Measurements from ENCODE around the gene ZNF213. TPM values are rescaled to one million over a fixed set of nuclear protein-coding genes. Genes with fewer than 3 reads are reported as not detected.

ZNF213 gene, protein sequence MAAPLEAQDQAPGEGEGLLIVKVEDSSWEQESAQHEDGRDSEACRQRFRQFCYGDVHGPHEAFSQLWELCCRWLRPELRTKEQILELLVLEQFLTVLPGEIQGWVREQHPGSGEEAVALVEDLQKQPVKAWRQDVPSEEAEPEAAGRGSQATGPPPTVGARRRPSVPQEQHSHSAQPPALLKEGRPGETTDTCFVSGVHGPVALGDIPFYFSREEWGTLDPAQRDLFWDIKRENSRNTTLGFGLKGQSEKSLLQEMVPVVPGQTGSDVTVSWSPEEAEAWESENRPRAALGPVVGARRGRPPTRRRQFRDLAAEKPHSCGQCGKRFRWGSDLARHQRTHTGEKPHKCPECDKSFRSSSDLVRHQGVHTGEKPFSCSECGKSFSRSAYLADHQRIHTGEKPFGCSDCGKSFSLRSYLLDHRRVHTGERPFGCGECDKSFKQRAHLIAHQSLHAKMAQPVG
- total RNA-seq = 6.2 TPM
- long read RNA-seq, partial matches to known transcripts = 0 of 9 reads
- long read RNA-seq, other reads (novel, unspliced or antisense) = 7 of 9 reads

DNA sequence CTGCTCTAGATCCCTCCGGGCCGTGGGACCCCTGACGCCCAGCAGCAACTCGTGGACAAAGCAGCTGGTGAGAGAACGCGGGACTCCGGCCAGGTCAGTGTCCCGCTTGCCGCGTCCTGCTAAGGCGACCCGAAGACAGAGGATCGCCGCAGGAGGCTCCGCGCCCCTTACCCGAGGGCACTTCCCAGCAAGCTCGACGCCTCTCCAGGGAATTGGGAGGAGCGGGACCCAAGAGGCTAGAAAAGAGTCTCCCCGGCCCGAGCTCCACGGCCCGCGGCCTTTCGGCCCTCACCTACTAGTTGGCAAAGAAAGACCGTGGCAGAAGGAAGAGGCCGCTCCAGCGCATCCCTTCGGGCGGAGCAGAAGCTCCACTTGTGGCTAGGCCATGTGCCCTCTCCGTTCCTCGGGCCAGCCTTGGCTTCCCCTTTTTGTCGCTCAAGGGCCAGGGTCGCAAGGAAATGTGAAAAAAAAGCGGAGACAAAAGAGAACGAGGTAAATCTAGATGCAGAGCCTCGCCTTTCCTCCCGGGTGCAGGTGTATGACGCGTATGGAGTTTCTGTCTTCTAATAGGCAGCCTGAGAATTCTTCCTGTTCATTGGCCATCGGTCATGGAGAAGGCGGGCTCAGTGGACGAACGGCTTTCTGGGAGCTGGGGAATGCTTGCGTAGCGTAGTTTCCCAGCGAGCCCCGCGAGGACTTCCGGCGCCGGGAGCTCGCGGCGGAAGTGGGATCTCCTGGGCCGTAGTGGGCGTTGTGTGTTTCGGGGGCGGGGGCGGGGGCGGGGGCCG lies at the start of gene ZNF213:
TSS of gene ZNF213 (plus strand) at position 692 of the 788 bp plus-strand sequence. CDS start 2,252 bp downstream, outside the sequence.
- ATAC-seq = peak; percentile 96
- intact Hi-C loops (cut with DNase I) = loop anchor here (2.0 kb wide), 3 partner anchors 16 to 32 kb away; no protein-coding TSS in a partner anchor
- DNase-seq (ENCODE audit: missing footprints) = peak; percentile 96

DNA sequence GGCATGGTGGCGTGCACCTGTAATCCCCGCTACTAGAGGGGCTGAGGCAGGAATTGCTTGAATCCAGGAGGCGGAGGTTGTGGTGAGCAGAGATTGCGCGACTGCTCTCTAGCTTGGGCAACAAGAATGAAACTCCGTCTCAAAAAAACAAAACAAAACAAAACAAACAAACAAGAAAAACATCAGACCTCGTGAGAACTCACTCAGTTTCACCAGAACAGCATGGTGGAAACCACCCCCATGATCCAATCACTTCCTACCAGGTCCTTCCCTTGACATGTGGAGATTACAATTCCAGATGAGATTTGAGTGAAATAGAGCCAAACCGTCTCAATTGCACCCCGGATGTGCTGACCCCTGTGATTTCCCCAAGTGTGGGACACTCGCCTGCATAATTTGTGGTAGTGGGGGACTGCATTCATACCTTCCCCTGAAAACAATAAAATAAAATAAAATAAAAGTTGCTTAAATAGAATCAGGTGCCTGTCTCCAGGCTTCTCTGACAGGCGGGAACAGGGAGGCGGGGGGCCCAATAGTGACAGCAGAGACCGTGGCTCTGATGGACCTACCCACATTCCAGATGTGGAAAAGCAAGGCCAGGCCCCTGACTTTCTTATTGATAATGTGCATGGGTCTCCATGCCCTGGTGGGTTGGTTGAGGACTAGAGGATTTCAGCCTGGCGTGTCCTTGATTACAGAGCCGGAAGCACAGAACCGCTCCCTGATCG lies 48.8 kb upstream of the ZNF213 start:
- ATAC-seq = no peak

DNA sequence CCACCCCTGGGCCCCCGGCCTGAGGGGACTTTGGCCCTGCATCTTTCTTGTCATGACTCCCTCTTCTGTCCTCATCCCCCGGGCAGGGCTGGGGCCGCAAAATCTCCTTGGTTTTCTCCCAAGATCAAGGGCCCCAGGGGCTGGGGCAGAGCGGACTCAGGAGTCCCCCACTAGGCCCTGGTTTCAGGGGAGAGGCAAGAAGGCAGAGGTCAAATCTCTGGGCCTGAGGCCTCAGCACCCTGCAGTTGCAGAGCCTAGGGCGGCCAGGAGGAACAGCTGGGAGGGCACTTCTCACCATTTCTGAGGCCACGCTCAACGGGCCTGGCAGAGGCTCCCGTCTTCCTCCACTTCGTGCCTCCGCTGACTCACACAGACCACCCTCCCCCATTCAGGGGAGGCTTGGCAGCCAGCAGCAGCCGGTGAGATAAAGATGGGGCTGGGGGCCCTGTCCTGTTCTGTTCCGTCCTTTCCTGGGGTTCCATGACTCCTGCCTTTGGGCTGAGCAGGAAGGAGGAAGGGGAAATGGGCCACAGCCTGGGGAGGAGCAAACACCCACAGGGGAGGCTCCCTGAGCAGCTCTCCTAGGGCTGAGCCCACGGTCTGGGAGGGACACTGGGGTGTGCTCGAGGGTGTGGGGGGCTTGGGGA lies 48.1 kb upstream of the ZNF213 start:
- ATAC-seq = peak; percentile 44
- intact Hi-C loops (cut with DNase I) = loop anchor here (2.0 kb wide), 1 partner anchor 28 kb away; no protein-coding TSS in a partner anchor
- no peak for DNase-seq (ENCODE audit: missing footprints)

More for the DNA sequence above, 48.8 kb upstream of the ZNF213 start:
- DNase-seq (ENCODE audit: missing footprints) = no peak
- intact Hi-C loops (cut with DNase I) = loop anchor here (2.0 kb wide), 1 partner anchor 27 kb away; no protein-coding TSS in a partner anchor

DNA sequence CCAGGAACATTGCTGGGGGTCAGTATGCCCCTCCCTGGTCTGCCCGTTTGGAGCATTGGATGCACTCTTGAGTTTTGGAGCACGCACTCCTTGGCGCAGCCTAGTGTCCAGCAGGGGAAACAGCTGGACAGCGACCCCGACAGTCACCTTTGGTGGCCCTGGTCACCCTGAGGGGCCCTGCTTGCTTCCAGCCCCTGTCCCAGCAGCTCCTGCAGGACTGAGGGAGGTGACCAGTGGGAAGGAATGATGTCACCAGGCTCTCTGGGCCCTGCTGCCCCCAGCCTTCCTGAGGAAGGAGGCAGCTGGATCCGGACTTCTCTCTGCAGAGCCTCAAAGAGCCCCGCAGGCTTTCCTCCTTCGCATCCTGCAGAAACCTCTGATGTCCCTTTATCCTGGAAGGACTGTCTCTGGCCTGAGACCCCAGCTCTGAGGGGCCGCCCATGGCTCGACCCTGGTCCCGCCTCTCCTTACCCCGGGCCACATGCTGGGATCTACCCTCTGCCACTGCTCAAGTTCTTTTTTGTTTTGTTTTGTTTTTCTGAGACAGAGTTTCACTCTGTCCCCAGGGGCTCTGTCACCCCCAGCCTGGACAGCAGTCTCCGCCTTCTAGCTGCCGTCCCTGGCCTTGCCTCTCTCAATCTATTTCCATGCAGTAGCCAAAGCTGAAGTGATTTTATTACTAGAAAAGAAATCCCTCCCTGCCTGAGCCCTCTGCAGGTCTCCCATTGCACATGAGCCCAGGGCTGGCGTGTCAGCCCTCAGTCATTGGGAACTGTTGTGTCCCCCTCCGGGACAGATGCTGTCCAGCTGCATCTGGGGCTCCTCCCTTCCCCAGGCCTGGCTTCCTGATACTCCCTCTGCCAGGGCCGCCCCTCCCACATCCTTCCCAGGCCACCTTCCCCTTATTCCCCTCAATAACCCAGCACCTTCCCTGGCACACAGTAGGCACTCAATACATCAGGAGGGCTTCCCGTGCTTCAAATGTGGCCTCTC lies 47.3 kb upstream of the ZNF213 start:
- intact Hi-C loops (cut with DNase I) = loop anchor here (2.0 kb wide), 1 partner anchor 29 kb away; no protein-coding TSS in a partner anchor
- DNase-seq (ENCODE audit: missing footprints) = no peak
- peak; percentile 69 for ATAC-seq

DNA sequence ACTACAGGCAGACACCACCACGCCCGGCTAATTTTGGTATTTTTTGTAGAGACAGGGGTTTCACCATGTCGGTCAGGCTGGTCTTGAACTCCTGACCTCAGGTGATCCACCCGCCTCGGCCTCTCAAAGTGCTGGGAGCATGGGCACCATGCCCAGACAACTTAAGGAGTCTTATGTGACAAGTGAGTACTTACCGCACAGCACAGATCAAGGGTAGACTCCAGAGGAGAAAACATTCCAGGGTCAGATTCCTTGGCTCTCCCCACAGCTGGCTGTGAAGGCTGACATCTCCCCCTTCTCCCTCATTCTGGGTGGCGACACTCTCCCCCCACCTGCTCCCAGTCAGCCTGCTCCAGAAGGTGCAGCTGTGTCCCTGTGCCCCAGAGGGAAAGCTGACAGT lies 46.4 kb upstream of the ZNF213 start:
- no peak for ATAC-seq
- no peak for DNase-seq (ENCODE audit: missing footprints)
- intact Hi-C loops (cut with DNase I) = no loop called here

DNA sequence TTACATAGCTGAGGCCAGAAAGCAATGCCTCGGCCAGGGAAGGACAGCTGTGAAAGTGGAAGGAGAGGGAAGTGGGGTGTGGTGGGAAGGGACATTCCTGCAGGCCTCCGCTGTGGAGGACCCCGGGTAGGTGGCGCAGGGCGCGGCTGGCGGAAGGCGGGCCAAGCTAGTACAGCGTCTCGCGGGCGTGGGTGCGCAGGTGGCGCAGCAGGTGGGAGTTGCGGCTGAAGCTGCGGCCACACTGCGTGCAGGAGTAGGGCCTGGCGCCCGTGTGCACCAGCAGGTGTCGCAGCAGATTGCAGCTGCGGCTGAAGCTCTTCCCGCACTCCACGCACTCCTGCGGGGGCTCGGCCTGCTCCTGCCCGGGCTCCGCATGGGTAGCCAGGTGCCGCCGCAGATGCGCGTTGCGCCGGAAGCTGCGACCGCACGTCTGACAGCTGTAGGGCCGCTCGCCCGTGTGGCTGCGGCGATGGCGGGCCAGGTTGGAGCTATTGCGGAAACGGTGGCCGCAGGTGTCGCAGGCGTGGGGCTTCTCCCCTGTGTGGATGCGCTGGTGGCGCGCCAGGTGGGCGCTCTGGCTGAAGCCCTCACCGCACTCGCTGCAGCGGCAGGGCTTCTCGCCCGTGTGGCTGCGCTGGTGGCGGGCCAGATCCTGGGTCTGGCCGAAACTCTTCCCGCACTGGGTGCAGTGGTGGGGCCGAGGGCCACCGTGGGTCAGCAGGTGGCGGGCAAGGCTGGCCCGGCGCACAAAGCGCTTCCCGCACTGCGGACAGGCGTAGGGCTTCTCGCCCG lies 45.7 kb upstream of the ZNF213 start:
- intact Hi-C loops (cut with DNase I) = no loop called here
- DNase-seq (ENCODE audit: missing footprints) = no peak

DNA sequence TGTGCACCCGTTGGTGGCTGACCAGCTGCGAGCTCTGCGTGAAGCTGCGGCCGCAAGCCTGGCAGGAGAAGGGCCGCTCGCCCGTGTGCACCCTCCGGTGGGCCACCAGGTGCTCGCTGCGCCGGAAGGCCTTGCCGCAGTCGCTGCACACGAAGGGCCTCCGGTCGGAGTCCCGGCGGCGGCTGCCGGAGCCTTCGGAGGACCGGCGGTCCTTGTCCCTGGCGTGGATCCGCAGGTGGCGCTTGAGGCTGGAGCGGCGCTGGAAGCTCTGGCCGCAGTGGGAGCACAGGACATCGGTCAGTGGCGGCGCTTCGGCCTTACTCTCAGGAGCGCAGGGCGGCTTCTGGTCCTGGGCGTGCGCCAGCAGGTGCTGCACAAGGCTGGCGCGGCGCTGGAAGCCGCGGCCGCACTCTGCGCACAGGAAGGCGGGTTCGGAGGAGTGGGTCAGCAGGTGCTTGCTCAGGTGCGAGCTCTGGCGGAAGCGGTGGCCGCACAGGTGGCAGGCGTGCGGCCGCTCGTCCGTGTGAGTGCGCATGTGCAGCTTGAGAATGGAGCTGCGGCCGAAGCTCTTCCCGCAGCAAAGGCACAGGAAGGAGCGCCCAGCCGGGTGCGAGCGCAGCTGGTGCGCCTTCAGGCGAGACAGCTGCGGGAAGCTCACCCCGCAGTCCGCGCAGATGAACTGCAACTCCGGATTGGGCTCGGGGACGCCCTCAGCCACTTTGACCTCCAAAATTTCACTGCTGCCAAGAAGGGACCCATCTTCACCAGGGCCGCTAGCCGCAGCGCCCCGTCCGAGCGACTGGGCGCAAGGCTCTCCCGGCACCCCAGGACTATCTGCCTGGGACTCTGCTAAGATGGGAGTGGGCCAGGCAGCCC lies 44.9 kb upstream of the ZNF213 start:
- ATAC-seq (no peak), DNase-seq (ENCODE audit: missing footprints) (no peak)
- intact Hi-C loops (cut with DNase I) = no loop called here

More for the DNA sequence above, 45.7 kb upstream of the ZNF213 start:
- no peak for ATAC-seq

DNA sequence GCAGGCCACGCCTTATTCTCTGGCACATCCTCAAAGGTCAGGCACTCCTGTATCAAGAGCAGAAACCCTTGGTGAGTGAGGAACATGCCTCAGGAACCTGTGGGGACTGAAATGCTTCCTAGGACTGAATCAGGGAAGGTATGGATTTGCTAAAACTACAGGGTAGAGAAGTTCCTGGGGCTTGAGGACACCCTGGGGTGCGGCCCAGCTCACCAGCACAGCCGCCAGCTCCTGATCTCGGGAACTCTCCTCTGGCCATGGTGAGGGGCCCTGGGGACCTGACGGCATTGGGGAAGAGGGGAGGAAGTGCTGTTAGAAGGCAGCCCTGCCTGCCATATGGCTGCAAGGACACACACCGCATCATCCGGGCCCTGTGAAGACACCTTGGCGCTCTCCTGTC lies 43.3 kb upstream of the ZNF213 start:
- intact Hi-C loops (cut with DNase I) = no loop called here
- no peak for ATAC-seq

DNA sequence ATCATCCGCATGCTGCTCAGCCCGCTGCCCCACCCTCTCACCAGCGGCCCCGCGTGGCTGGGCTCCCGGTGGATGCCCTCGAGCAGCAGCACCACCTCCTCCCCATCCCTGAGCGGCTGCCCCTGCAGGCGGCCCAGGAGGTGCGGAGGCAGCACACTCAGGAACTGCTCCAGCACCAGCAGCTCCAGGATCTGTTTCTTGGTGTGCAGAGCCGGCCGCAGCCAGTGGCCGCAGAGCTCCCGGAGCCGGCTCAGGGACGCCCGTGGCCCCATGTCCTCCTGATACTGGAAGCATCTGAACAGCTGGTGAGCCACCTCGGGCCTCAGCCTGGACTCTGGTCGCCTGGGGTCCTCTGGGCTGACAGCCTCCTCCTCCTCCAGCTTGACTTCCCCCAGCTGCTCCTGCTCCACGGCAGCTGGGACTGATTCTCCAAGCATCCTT lies 42.3 kb upstream of the ZNF213 start:
- intact Hi-C loops (cut with DNase I) = no loop called here
- DNase-seq (ENCODE audit: missing footprints) (no peak), ATAC-seq (no peak)

More for the DNA sequence above, 43.3 kb upstream of the ZNF213 start:
- DNase-seq (ENCODE audit: missing footprints) = no peak

DNA sequence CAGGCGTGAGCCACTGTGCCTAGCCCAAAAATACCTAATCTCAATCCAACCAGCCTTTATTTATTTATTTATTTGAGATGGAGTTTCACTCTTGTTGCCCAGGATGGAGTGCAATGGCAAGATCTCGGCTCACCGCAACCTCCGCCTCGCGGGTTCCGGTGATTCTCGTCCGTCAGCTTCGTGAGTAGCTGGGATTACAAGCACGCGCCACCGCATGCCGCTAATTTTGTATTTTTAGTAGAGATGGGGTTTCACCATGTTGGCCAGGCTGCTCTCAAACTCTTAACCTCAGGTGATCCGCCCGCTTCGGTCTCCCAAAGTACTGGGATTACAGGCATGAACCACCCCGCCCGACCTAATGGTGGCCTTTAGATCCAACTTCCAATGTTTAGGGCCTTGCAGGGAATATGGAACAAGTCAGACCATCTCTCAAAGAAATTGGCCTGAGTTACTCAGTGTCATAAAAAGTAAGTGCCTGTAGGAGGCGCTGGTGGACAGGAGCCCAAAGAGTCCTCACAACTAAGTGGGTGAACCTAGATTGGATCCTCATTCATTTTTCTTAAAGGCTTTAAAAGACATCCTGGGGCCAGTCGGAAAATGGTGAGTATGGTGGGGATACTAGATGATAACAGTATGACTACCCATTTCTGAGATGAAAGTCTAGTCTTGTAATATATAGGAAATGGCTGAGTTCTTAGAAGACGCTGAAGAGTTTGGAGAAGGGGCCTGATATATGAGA lies 40.4 kb upstream of the ZNF213 start:
- ATAC-seq = no peak
- no peak for DNase-seq (ENCODE audit: missing footprints)
- intact Hi-C loops (cut with DNase I) = loop anchor here (1.0 to 2.0 kb wide), 2 partner anchors 35 to 36 kb away; no protein-coding TSS in a partner anchor

DNA sequence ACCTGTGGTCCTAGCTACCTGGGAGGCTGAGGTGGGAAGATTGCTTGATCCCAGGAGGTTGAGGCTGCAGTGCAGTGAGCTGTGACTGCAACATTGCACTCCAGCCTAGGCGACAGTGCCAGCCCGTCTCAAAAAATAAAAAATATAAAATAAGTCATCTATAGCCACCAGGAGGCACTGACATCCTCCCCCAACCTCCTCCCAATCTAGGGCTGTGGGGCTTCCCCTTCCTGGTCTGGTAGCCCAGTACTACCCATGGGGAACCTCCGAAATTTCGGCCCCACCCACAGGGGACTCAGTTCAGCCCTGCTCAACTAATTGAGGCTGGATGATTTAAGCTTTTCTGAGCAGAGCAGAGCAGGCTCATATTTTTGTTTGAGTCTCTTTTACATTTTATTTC lies 39.0 kb upstream of the ZNF213 start:
- DNase-seq (ENCODE audit: missing footprints) = peak; percentile 77
- intact Hi-C loops (cut with DNase I) = loop anchor here (2.0 kb wide), 1 partner anchor 37 kb away; no protein-coding TSS in a partner anchor

DNA sequence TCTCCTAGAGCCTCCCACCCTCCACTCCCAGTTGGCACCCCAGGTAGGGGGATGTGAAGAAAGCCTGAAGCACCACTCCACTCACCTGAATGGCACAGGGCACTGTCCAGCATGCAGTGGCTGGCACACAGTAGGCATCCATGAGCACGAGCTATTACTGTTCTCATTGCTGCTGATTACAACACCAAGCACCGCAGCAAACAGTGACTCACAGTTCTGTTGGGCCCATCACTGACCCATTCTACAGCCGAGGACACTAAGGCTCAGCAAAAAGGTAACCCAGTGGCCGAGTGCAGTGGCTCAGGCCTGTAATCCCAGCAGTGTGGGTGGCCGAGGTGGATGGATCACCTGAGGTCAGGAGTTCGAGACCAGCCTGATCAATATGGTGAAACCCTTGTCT lies 38.5 kb upstream of the ZNF213 start:
- DNase-seq (ENCODE audit: missing footprints) (no peak), ATAC-seq (no peak)
- intact Hi-C loops (cut with DNase I) = no loop called here

More for the DNA sequence above, 39.0 kb upstream of the ZNF213 start:
- ATAC-seq = peak; percentile 36

DNA sequence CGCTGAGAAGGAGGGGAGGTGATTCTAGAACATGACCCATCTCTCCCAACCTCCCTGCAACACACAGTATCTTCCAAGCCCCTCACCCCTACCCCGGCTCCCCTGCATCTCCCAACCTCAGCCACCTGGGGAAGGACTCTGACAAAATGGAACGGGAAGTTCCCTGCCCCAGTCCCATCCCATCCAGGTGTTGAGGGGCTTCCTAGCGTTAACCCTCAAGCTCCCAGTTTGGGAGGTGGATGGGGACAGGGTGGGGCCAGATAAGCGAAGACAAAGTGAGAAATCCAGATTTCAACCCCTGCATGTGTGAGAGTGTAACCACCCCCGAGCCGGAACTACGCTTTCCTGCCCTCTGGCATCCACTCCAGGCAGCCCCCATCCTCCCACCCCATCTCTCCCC lies 37.6 kb upstream of the ZNF213 start:
- DNase-seq (ENCODE audit: missing footprints) (no peak), ATAC-seq (no peak)
- intact Hi-C loops (cut with DNase I) = no loop called here
